Measurements from ENCODE around the gene COL27A1.

GRCh38 chr9:114237247-114237646, 81.9 kb downstream of the COL27A1 start:
- no peak for TF ChIP-seq POLR2AphosphoS5 (IDR thresholded peaks at IDR 0.05; ENCODE audit: insufficient read depth, low read depth, low read length)
- TF ChIP-seq JUN (IDR thresholded peaks at IDR 0.05; ENCODE audit: borderline replicate concordance, insufficient read depth, insufficient read length, low read depth), result no peak

All from endothelial cell of umbilical vein (primary cell).